CD14-positive monocyte (primary cell): ENCODE results near the gene DYNC1I1. TPM values are rescaled to one million over a fixed set of nuclear protein-coding genes. Genes with fewer than 3 reads are reported as not detected.

Experiments
- DNase-seq, 3 donors: peaks; one replicate each; pipeline ENCODE4 v3.0.0-alpha.2; 2011 to 2022
- H2AFZ ChIP-seq: 2 replicates; pipeline ENCODE4 v1.6.0; 2012; ENCODE audit warnings: mild to moderate bottlenecking, low read depth, low read length, inconsistent platforms; ENCODE audit not compliant: insufficient read depth, poor library complexity, severe bottlenecking
- H3K27ac ChIP-seq, 2 donors: 1 replicate in 1 of 2; 2 replicates in 1 of 2; pipeline ENCODE4 v1.5.1; 2012 to 2013; ENCODE audit warnings: low read length in 2 of 2, control low read depth in 1 of 2, inconsistent platforms in 1 of 2, low read depth in 1 of 2, mild to moderate bottlenecking in 1 of 2
- H3K27me3 ChIP-seq, 2 donors: one replicate each; pipeline versions ENCODE4 v1.6.0 to v1.6.1; 2011 to 2013; ENCODE audit warnings: low read length in 2 of 2; ENCODE audit not compliant: control insufficient read depth in 2 of 2, insufficient read depth in 2 of 2
- H3K36me3 ChIP-seq, 2 donors: replicated peaks in 1 of 2; 1 replicate in 1 of 2; 2 replicates in 1 of 2; pipeline versions ENCODE4 v1.5.1 to v1.6.1; 2012 to 2013; ENCODE audit warnings: low read length in 2 of 2, control low read depth in 1 of 2, inconsistent platforms in 1 of 2, mild to moderate bottlenecking in 1 of 2; ENCODE audit not compliant: insufficient read depth in 2 of 2, control insufficient read depth in 1 of 2
- H3K4me1 ChIP-seq, 2 donors: 1 replicate in 1 of 2; 2 replicates in 1 of 2; pipeline versions ENCODE4 v1.5.1 to v1.6.1; 2012 to 2013; ENCODE audit warnings: low read length in 2 of 2, control low read depth in 1 of 2, inconsistent platforms in 1 of 2, mild to moderate bottlenecking in 1 of 2, moderate library complexity in 1 of 2; ENCODE audit not compliant: insufficient read depth in 2 of 2, control insufficient read depth in 1 of 2
- H3K4me2 ChIP-seq: replicated peaks from 2 replicates; pipeline ENCODE3; 2012; ENCODE audit warnings: low read length, moderate library complexity, mild to moderate bottlenecking; ENCODE audit not compliant: poor library complexity, severe bottlenecking; ENCODE audit errors: extremely low read depth
- H3K4me3 ChIP-seq, 3 experiments: fragments of 200-600 bp in 1 of 3; sonication (generic) in 1 of 3; replicated peaks in 1 of 3; 1 replicate in 2 of 3; 2 replicates in 1 of 3; pipeline ENCODE4 v1.5.1; 2011 to 2013; ENCODE audit warnings: low read length in 3 of 3, mild to moderate bottlenecking in 3 of 3, control low read depth in 2 of 3, low read depth in 2 of 3, inconsistent platforms in 1 of 3, moderate library complexity in 1 of 3
- H3K79me2 ChIP-seq: 2 replicates; pipeline ENCODE4 v1.6.0; 2012; ENCODE audit warnings: mild to moderate bottlenecking, control low read depth, inconsistent platforms, low read length, moderate library complexity; ENCODE audit not compliant: insufficient read depth
- H3K9ac ChIP-seq: 2 replicates; pipeline ENCODE4 v1.6.0; 2017; ENCODE audit warnings: low read length, mild to moderate bottlenecking; ENCODE audit not compliant: insufficient read depth, poor library complexity, severe bottlenecking
- H3K9me3 ChIP-seq, 2 donors: replicated peaks in 1 of 2; 1 replicate in 1 of 2; 2 replicates in 1 of 2; pipeline versions ENCODE4 v1.5.1 to v1.6.1; 2012 to 2013; ENCODE audit warnings: low read length in 2 of 2, control low read depth in 1 of 2; ENCODE audit not compliant: control insufficient read depth in 1 of 2, insufficient read depth in 1 of 2
- H4K20me1 ChIP-seq: 2 replicates; pipeline ENCODE4 v1.6.0; 2012; ENCODE audit warnings: mild to moderate bottlenecking, low read length, control low read depth, moderate library complexity; ENCODE audit not compliant: insufficient read depth
- H3K27ac Mint-ChIP-seq, 7 donors: one replicate each; pipeline ENCODE4 v1.8.0; 2020; ENCODE audit warnings: mild to moderate bottlenecking in 7 of 7, mixed read lengths in 7 of 7, moderate library complexity in 6 of 7, inconsistent platforms in 2 of 7
- H3K27me3 Mint-ChIP-seq, 3 donors: one replicate each; pipeline ENCODE4 v1.8.0; 2021 to 2022; ENCODE audit warnings: low read depth in 3 of 3, mild to moderate bottlenecking in 3 of 3, mixed read lengths in 3 of 3, moderate library complexity in 3 of 3, inconsistent platforms in 1 of 3
- H3K36me3 Mint-ChIP-seq, 2 donors: one replicate each; pipeline ENCODE4 v1.8.0; 2020; ENCODE audit warnings: mixed read lengths in 2 of 2, inconsistent platforms in 1 of 2, mild to moderate bottlenecking in 1 of 2
- H3K4me1 Mint-ChIP-seq: one replicate; pipeline ENCODE4 v1.8.0; 2020; ENCODE audit warnings: mild to moderate bottlenecking, mixed read lengths
- H3K4me3 Mint-ChIP-seq, 2 donors: one replicate each; pipeline ENCODE4 v1.8.0; 2020; ENCODE audit warnings: mild to moderate bottlenecking in 2 of 2, mixed read lengths in 2 of 2, moderate library complexity in 1 of 2
- H3K9me3 Mint-ChIP-seq, 7 donors: one replicate each; pipeline ENCODE4 v1.8.0; 2020 to 2022; ENCODE audit warnings: mixed read lengths in 7 of 7, mild to moderate bottlenecking in 6 of 7, moderate library complexity in 6 of 7, inconsistent platforms in 2 of 7
- WGBS: methylation state at CpG from one replicate; pipeline ENCODE4 v1.1.5; 2013; ENCODE audit warnings: missing lambda C conversion rate; ENCODE audit not compliant: insufficient coverage; 5-methylcytosine and 5-hydroxymethylcytosine counted together
- intact Hi-C, 2 donors: fragments of 100-400 bp; cut with micrococcal nuclease; formaldehyde crosslinking; loops; one replicate each; pipeline versions ENCODE4 v1.15.0 to v1.15.1; 2023
- polyA plus RNA-seq, 3 donors: library from polyadenylated mRNA; depleted of rRNA in 1 of 3; unstranded in 2 of 3; stranded (reverse) in 1 of 3; fragments of 300-500 nt in 2 of 3; fragments of >200 nt in 1 of 3; fragmentation: Illumina TruSeq in 2 of 3; gene quantifications; 1 replicate in 2 of 3; 2 replicates in 1 of 3; pipeline ENCODE4 v1.2.3, GENCODE V29; 2012 to 2021
- TF ChIP-seq, protein P1 (sequence below): fragments of 200-600 bp; IDR thresholded peaks from one replicate; pipeline ENCODE4 v1.8.0; 2022; ENCODE audit warnings: antibody characterized with exemption, mild to moderate bottlenecking

DYNC1I1 gene
- polyA plus RNA-seq, 3 donors, result not detected

DNA sequence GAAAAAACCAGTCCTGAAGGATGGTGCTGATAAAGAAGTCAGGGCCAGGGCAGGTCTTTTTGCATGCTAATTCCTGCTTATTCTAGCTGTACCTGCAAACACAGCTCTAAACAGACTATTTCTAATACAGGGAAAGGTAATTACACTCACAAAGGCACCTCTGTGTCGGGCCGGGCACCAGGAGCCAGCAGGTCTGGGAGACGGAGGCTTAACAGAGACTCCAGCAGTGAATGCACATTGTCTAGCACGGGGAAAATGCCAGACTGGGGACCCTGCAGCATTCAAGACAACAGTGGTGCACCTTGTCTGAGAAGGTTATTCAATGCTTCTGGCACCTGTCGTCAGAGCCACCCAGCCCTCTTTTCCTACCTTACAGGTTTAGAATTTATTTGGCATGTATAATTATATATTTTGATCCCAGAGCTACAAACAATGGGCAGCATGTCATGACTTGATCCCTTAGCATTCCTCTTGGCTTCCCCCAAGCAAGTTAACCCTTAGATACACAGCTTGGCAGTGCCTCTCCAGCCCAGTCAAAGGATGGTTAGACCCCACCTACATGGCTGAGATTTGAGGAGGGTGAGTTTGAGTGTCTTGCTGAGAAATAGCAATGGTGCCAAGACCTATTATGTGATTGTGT lies 364.4 kb downstream of the DYNC1I1 start:
- H3K36me3 Mint-ChIP-seq, result peaks cover 50 to 74% of the 10 kb centered on the region in 2 donors

DNA sequence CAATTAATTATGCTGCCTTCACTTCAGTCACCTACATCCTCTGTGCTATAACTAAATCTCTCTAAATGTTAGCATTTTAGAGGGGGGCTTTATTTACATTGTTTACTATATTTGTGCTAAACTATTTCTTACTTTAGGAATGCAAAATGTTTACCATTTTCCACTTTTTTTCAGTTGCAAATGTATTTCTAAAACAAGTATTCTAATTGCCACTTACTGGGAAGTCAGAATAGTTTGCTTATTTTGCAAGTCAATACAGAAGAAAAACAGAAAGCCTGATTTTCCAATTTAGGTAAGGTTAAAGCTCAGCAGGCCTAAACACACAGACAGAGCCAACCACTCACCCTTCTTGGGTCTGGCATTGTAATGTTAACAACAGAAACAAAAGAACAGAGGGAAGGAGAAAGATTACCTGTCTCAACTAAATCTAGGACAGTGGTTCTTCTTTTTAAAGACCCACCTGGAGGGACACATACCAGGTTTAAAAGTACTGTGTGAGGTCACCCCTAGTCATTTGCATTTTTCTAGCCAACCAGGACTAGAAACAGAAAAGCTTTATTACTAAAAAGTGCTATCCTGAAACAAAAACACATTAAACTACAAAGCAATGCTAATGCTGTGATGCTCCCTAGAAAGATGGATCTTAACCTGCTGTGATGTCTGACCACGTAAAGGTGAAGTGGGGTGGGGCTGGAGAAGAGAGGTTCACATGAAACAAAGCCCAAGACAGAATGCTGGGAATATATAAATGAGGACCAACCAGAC lies 371.3 kb downstream of the DYNC1I1 start:
- no peak overlapping the region for H3K4me3 Mint-ChIP-seq
- no peak for DNase-seq
- Histone ChIP-seq H4K20me1 (no peaks in the 10 kb centered on the region), H3K4me2 (no peak overlapping the region), H3K4me3 (no peak overlapping the region), H3K9ac (no peak overlapping the region), H3K9me3 (peaks cover 0 to 4% of the 10 kb centered on the region in 2 donors), H3K27me3 (no peaks in the 10 kb centered on the region), H3K4me1 (no peaks in the 10 kb centered on the region), H2AFZ (no peak overlapping the region), H3K27ac (no peak overlapping the region), H3K79me2 (no peaks in the 10 kb centered on the region), H3K36me3 (peaks cover 24 to 73% of the 10 kb centered on the region in 2 donors)
- intact Hi-C loops, result no loop called here
- TF ChIP-seq, protein P1, sequence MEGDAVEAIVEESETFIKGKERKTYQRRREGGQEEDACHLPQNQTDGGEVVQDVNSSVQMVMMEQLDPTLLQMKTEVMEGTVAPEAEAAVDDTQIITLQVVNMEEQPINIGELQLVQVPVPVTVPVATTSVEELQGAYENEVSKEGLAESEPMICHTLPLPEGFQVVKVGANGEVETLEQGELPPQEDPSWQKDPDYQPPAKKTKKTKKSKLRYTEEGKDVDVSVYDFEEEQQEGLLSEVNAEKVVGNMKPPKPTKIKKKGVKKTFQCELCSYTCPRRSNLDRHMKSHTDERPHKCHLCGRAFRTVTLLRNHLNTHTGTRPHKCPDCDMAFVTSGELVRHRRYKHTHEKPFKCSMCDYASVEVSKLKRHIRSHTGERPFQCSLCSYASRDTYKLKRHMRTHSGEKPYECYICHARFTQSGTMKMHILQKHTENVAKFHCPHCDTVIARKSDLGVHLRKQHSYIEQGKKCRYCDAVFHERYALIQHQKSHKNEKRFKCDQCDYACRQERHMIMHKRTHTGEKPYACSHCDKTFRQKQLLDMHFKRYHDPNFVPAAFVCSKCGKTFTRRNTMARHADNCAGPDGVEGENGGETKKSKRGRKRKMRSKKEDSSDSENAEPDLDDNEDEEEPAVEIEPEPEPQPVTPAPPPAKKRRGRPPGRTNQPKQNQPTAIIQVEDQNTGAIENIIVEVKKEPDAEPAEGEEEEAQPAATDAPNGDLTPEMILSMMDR, result no peak
- no peak overlapping the region for H3K27ac Mint-ChIP-seq
- peaks cover 55 to 69% of the 10 kb centered on the region in 2 donors for H3K36me3 Mint-ChIP-seq
- WGBS, result no CpG with 5 or more reads among the region's 1 CpG
- H3K4me1 Mint-ChIP-seq, result no peaks in the 10 kb centered on the region
- peaks cover 0 to 7% (median 2%) of the 10 kb centered on the region in 7 donors for H3K9me3 Mint-ChIP-seq
- H3K27me3 Mint-ChIP-seq, result no peaks in the 10 kb centered on the region

More for the DNA sequence above, 364.4 kb downstream of the DYNC1I1 start:
- Histone ChIP-seq H3K9ac (no peak overlapping the region), H3K9me3 (peaks cover 0 to 4% of the 10 kb centered on the region in 2 donors), H3K36me3 (peaks cover 0 to 50% of the 10 kb centered on the region in 2 donors), H3K27ac (no peak overlapping the region), H2AFZ (no peak overlapping the region), H3K4me3 (no peak overlapping the region), H3K4me1 (no peaks in the 10 kb centered on the region), H3K79me2 (no peaks in the 10 kb centered on the region), H4K20me1 (no peaks in the 10 kb centered on the region), H3K27me3 (no peaks in the 10 kb centered on the region), H3K4me2 (no peak overlapping the region)
- peaks cover 0 to 7% (median 0%) of the 10 kb centered on the region in 7 donors for H3K9me3 Mint-ChIP-seq
- no peaks in the 10 kb centered on the region for H3K4me1 Mint-ChIP-seq
- no peak for DNase-seq
- TF ChIP-seq, protein P1, result no peak
- no peak overlapping the region for H3K4me3 Mint-ChIP-seq
- H3K27me3 Mint-ChIP-seq, result peaks cover 0 to 2% (median 0%) of the 10 kb centered on the region in 3 donors
- 98% methylated on average over 4 of the region's 5 CpGs for WGBS
- intact Hi-C loops, result no loop called here
- peak overlapping the region in 1 of 7 donors; percentile 22 for H3K27ac Mint-ChIP-seq
